Measurements from ENCODE around the gene ECSIT.
"Not testable (repeated sequence)": the region's sequence is repeated elsewhere in the genome, so short reads cannot be mapped to it uniquely, and the experiment has no call there.

ECSIT gene

GRCh38 chr19:11461453-11461852 is 67.5 kb downstream of the ECSIT start:
- no peaks in the 10 kb centered on the region for H3K27me3 ChIP-seq
- H3K9ac ChIP-seq = no peak overlapping the region
- H4K20me1 ChIP-seq = no peaks in the 10 kb centered on the region
- no peak overlapping the region for H3K4me2 ChIP-seq
- H3K36me3 ChIP-seq = no peaks in the 10 kb centered on the region
- no peak overlapping the region for H3K27ac ChIP-seq
- no peak for TF ChIP-seq Cebpa-rat (IDR thresholded peaks at IDR 0.05)
- H3K9me3 ChIP-seq = no peaks in the 10 kb centered on the region
- no peak overlapping the region for H3K4me3 ChIP-seq
- H3K4me1 ChIP-seq = peaks cover 12% of the 10 kb centered on the region

- Histone ChIP-seq H3K9me3 (no peaks in the 10 kb centered on the region), H3K27me3 (no peaks in the 10 kb centered on the region), H3K4me1 (peaks cover 5% of the 10 kb centered on the region), H3K4me3 (no peak overlapping the region), H3K4me2 (no peak overlapping the region), H3K36me3 (no peaks in the 10 kb centered on the region), H3K27ac (no peak overlapping the region), H4K20me1 (no peaks in the 10 kb centered on the region), H3K9ac (no peak overlapping the region)
- no peak for TF ChIP-seq Cebpa-rat (IDR thresholded peaks at IDR 0.05)
These were observed 68.7 kb downstream of the ECSIT start for GRCh38 chr19:11460207-11460606.

GRCh38 chr19:11458912-11459311 is 70.0 kb downstream of the ECSIT start:
- not testable (repeated sequence) for H3K4me2 ChIP-seq, H3K27me3 ChIP-seq, H4K20me1 ChIP-seq, H3K9ac ChIP-seq, H3K4me1 ChIP-seq, H3K27ac ChIP-seq, H3K9me3 ChIP-seq, H3K4me3 ChIP-seq, H3K36me3 ChIP-seq

GRCh38 chr19:11458236-11458900 is 70.6 kb downstream of the ECSIT start:
- Histone ChIP-seq H3K4me3 (no peak overlapping the region), H3K4me1 (no peaks in the 10 kb centered on the region), H3K9ac (no peak overlapping the region), H3K4me2 (no peak overlapping the region), H3K27ac (no peak overlapping the region), H3K9me3 (no peaks in the 10 kb centered on the region), H4K20me1 (no peaks in the 10 kb centered on the region), H3K27me3 (no peaks in the 10 kb centered on the region), H3K36me3 (no peaks in the 10 kb centered on the region)
- no peak for TF ChIP-seq Cebpa-rat (IDR thresholded peaks at IDR 0.05)

- Histone ChIP-seq H3K9me3 (no peaks in the 10 kb centered on the region), H3K9ac (no peak overlapping the region), H3K36me3 (no peaks in the 10 kb centered on the region), H3K27me3 (no peaks in the 10 kb centered on the region), H3K4me3 (no peak overlapping the region), H3K27ac (no peak overlapping the region), H3K4me2 (no peak overlapping the region), H3K4me1 (no peaks in the 10 kb centered on the region), H4K20me1 (no peaks in the 10 kb centered on the region)
- no peak for TF ChIP-seq Cebpa-rat (IDR thresholded peaks at IDR 0.05)
These were observed 71.1 kb downstream of the ECSIT start for GRCh38 chr19:11457831-11458230.

GRCh38 chr19:11457115-11457514 is 71.8 kb downstream of the ECSIT start:
- H4K20me1 ChIP-seq = no peaks in the 10 kb centered on the region
- H3K27me3 ChIP-seq = no peaks in the 10 kb centered on the region
- H3K9me3 ChIP-seq = no peaks in the 10 kb centered on the region
- no peak overlapping the region for H3K27ac ChIP-seq
- no peak overlapping the region for H3K9ac ChIP-seq
- H3K4me3 ChIP-seq = no peak overlapping the region
- no peak for TF ChIP-seq Cebpa-rat (IDR thresholded peaks at IDR 0.05)
- H3K4me1 ChIP-seq = peaks cover 2% of the 10 kb centered on the region
- no peak overlapping the region for H3K4me2 ChIP-seq
- no peaks in the 10 kb centered on the region for H3K36me3 ChIP-seq

- Histone ChIP-seq H3K9me3 (no peaks in the 10 kb centered on the region), H3K4me2 (no peak overlapping the region), H4K20me1 (no peaks in the 10 kb centered on the region), H3K4me3 (no peak overlapping the region), H3K27me3 (no peaks in the 10 kb centered on the region), H3K27ac (no peak overlapping the region), H3K9ac (no peak overlapping the region), H3K4me1 (peaks cover 6% of the 10 kb centered on the region), H3K36me3 (no peaks in the 10 kb centered on the region)
- no peak for TF ChIP-seq Cebpa-rat (IDR thresholded peaks at IDR 0.05)
These were observed 72.3 kb downstream of the ECSIT start for GRCh38 chr19:11456659-11457058.

All from BLaER1 (cell line).